K562 (cell line): ENCODE results near the gene FCHSD1.

Source experiments
- BRD4 ChIP-seq: fragments of 200-600 bp; sonication (generic); IDR thresholded peaks from 2 replicates; pipeline ENCODE4 v1.6.1; 2017; ENCODE audit warnings: inconsistent platforms
- ELF4 ChIP-seq: fragments of 450-650 bp; formaldehyde crosslinking; IDR thresholded peaks from 2 replicates; pipeline ENCODE4 v1.4.0; 2022; ENCODE audit warnings: missing genetic modification characterization
- FOXJ3 ChIP-seq: sonication (generic); formaldehyde crosslinking; IDR thresholded peaks from 2 replicates; pipeline ENCODE4 v1.4.0; 2020; ENCODE audit warnings: mild to moderate bottlenecking, missing genetic modification reagents
- HDAC2 ChIP-seq: fragments of 450-650 bp; IDR thresholded peaks from 2 replicates; pipeline ENCODE4 v1.6.1; 2016; ENCODE audit warnings: mild to moderate bottlenecking
- HMBOX1 ChIP-seq: sonication (generic); IDR thresholded peaks from 2 replicates; pipeline ENCODE4 v1.6.1; 2016
- KLF16 ChIP-seq: IDR thresholded peaks from 2 replicates; pipeline ENCODE4 v1.6.1; 2016; ENCODE audit warnings: antibody characterized with exemption
- MAX ChIP-seq: sonication (generic); formaldehyde crosslinking; IDR thresholded peaks from 2 replicates; pipeline ENCODE4 v1.9.0; 2022; ENCODE audit warnings: mild to moderate bottlenecking, missing genetic modification reagents
- PML ChIP-seq: IDR thresholded peaks from 2 replicates; pipeline ENCODE4 v1.6.1; 2012; ENCODE audit warnings: low read length, inconsistent platforms
- POLR2AphosphoS5 ChIP-seq: IDR thresholded peaks from 2 replicates; pipeline ENCODE4 v1.6.1; 2011; ENCODE audit warnings: mild to moderate bottlenecking, low read depth, low read length, moderate library complexity; ENCODE audit not compliant: control insufficient read depth, insufficient read depth
- TCF7L2 ChIP-seq: fragments of 150-350 bp; IDR thresholded peaks from 2 replicates; pipeline ENCODE4 v1.6.1; 2016; ENCODE audit warnings: low read depth, mild to moderate bottlenecking, low read length, moderate library complexity
- TEAD4 ChIP-seq, 2 experiments: sonication (generic) in 1 of 2; formaldehyde crosslinking in 1 of 2; IDR thresholded peaks; 2 replicates each; pipeline versions ENCODE4 v1.6.1 to v1.8.0; 2012 to 2022; ENCODE audit warnings: borderline replicate concordance in 1 of 2, inconsistent platforms in 1 of 2, low read length in 1 of 2, mild to moderate bottlenecking in 1 of 2, missing genetic modification reagents in 1 of 2
- ZNF740 ChIP-seq, 3 experiments: fragments of 200-800 bp in 1 of 3; sonication (Bioruptor generic) in 1 of 3; sonication (generic) in 1 of 3; formaldehyde crosslinking in 1 of 3; IDR thresholded peaks; 2 replicates each; pipeline versions ENCODE4 v1.6.1 to v1.8.0; 2016 to 2022; ENCODE audit warnings: mild to moderate bottlenecking in 2 of 3, missing compliant biosample characterization in 2 of 3, missing genetic modification characterization in 2 of 3, missing genetic modification reagents in 1 of 3

- no peak for TF ChIP-seq HMBOX1
- no peak for TF ChIP-seq TCF7L2
- no peak for TF ChIP-seq HDAC2
- TF ChIP-seq MAX, result no peak
- TF ChIP-seq BRD4, result no peak
- no peak for TF ChIP-seq KLF16
- no peak for TF ChIP-seq FOXJ3 (CRISPR knock-in tag)
- TF ChIP-seq ELF4 (CRISPR knock-in tag), result no peak
- no peak for TF ChIP-seq PML
- no peak for TF ChIP-seq TEAD4 (IDR thresholded peaks at IDR 0.05; ENCODE audit: low read length)
- no peak for TF ChIP-seq TEAD4 (CRISPR knock-in tag; IDR thresholded peaks at IDR 0.05; ENCODE audit: borderline replicate concordance)
- TF ChIP-seq POLR2AphosphoS5, result no peak
- no peak for TF ChIP-seq ZNF740 (CRISPR knock-in tag; IDR thresholded peaks at IDR 0.05)
- TF ChIP-seq ZNF740 (tag; IDR thresholded peaks at IDR 0.05), result no peak
Measured at GRCh38 chr5:141590127-141590526, 61.1 kb downstream of the FCHSD1 start.
